ENCODE data around the gene FGD3. TPM values are rescaled to one million over a fixed set of nuclear protein-coding genes. Genes with fewer than 3 reads are reported as not detected.

FGD3 gene
- total RNA-seq, 6 donors from 2014 or later, result 14.0 to 45.1 (median 22.3) TPM

DNA sequence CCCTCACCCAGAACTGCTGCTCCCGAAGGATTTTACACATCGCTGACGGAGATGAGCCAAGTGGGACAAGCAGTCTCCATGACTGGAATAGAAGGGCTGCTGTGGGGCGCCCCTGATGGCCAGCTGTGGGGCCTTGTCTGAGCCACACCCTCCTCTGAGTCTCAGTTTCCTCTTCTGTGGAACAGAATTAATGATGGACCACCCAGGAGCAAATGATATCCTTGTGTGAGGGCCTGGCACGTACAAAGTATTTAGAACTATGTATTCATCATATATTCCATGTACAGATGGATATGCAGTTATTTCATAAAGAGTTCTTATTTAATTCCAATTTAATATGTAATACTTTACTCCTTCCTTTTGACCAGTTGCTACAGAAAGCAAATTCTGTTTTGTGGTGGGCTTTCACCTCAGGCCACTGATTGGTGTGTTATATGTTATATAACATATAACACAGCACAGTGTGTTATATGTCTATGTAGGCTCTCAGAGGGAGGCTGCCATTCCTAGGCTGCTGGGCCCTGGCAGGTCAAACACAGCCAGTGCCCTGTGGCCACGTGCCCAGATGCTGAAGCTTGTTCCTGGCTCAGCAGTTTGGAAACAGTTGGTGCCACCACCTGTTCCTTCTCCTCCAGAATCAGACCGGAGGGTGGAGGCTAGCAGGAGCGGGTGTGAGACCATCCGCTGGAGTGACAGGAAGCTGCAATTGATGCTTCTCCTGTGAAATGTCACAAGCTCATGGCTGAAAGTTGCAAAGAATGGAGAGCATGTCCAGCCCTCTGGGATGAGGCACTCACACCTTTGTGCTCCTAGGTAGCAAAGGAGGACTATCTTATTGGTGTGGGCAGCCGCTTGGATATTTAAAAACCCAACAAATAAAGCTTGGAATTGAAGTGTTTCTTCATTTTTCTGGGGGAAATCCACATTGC, 4.4 kb upstream of the FGD3 start:
- Histone ChIP-seq H3K4me3 (no peak overlapping the region), H3K9me3 (no peaks in the 10 kb centered on the region), H3K27me3 (peaks cover 0 to 2% (median 0%) of the 10 kb centered on the region in 4 donors), H3K36me3 (no peaks in the 10 kb centered on the region), H3K27ac (no peak overlapping the region), H3K4me1 (peaks cover 4 to 12% (median 9%) of the 10 kb centered on the region in 4 donors)
- TF ChIP-seq POLR2A (IDR thresholded peaks at IDR 0.05), result no peak
- no peak for TF ChIP-seq POLR2AphosphoS5 (IDR thresholded peaks at IDR 0.05)
- no peak for TF ChIP-seq EP300 (IDR thresholded peaks at IDR 0.05)
- TF ChIP-seq, protein P1, sequence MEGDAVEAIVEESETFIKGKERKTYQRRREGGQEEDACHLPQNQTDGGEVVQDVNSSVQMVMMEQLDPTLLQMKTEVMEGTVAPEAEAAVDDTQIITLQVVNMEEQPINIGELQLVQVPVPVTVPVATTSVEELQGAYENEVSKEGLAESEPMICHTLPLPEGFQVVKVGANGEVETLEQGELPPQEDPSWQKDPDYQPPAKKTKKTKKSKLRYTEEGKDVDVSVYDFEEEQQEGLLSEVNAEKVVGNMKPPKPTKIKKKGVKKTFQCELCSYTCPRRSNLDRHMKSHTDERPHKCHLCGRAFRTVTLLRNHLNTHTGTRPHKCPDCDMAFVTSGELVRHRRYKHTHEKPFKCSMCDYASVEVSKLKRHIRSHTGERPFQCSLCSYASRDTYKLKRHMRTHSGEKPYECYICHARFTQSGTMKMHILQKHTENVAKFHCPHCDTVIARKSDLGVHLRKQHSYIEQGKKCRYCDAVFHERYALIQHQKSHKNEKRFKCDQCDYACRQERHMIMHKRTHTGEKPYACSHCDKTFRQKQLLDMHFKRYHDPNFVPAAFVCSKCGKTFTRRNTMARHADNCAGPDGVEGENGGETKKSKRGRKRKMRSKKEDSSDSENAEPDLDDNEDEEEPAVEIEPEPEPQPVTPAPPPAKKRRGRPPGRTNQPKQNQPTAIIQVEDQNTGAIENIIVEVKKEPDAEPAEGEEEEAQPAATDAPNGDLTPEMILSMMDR (IDR thresholded peaks at IDR 0.05), result no peak
- WGBS, 2 donors, result 72 to 78% methylated on average over 10 of the region's 10 CpGs
- DNase-seq (no peak), ATAC-seq (ENCODE audit: low FRiP score in 2 of 2) (no peak)

DNA sequence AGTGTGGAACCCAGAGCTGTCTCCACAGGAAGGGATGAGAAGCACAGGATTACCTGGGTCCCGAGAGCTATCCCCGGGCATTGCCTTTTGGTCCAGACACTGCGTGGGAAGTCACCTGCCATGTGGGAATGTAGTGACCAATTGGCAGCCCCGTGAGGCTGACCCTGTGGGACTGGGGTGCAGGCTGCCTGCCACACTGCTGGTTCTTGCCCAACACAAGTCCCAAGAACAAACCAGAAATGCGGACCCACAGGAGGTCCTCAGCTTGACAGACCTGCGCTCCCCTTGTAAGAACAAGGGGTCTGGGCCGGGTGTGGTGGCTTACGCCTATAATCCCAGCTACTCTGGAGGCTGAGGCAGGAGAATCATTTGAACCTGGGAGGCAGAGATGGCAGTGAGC, 2.4 kb upstream of the FGD3 start:
- Histone ChIP-seq H3K9me3 (no peaks in the 10 kb centered on the region), H3K27ac (no peak overlapping the region), H3K4me3 (no peak overlapping the region), H3K4me1 (peaks cover 4 to 14% (median 9%) of the 10 kb centered on the region in 4 donors), H3K36me3 (no peaks in the 10 kb centered on the region), H3K27me3 (peaks cover 0 to 3% (median 0%) of the 10 kb centered on the region in 4 donors)
- no peak for ATAC-seq (ENCODE audit: low FRiP score in 2 of 2)
- TF ChIP-seq, protein P1 (IDR thresholded peaks at IDR 0.05), result no peak
- no peak for TF ChIP-seq POLR2A (IDR thresholded peaks at IDR 0.05)
- TF ChIP-seq POLR2AphosphoS5 (IDR thresholded peaks at IDR 0.05), result no peak
- no peak for TF ChIP-seq EP300 (IDR thresholded peaks at IDR 0.05)
- DNase-seq, result no peak
- 94 to 98% methylated on average over 7 to 8 of the region's 8 CpGs for WGBS, 2 donors

DNA sequence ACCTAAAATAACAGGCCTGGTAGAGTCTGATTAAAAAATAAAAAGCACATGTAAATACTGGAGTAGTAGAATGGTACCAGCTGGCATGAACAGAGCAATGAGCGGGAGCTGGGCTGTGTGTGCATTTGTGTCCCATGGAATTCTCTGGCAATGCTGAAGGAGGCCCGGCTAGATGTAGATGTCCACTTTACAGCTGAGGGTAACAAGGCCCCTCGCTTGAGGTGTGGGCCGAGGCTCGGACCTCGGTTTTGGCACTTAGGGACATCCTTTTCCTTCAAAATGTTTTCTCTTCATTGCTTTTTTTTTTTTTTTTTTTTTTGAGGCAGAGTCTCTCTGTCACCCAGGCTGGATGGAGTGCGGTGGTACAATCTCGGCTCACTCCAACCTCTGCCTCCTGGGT, 1.5 kb upstream of the FGD3 start:
- Histone ChIP-seq H3K4me1 (peaks cover 4 to 14% (median 9%) of the 10 kb centered on the region in 4 donors), H3K9me3 (no peaks in the 10 kb centered on the region), H3K4me3 (no peak overlapping the region), H3K27ac (no peak overlapping the region), H3K36me3 (no peaks in the 10 kb centered on the region), H3K27me3 (peaks cover 0 to 3% (median 0%) of the 10 kb centered on the region in 4 donors)
- no peak for DNase-seq
- 96 to 97% methylated on average over 8 of the region's 8 CpGs for WGBS, 2 donors
- TF ChIP-seq EP300 (IDR thresholded peaks at IDR 0.05), result no peak
- no peak for TF ChIP-seq POLR2AphosphoS5 (IDR thresholded peaks at IDR 0.05)
- TF ChIP-seq, protein P1 (IDR thresholded peaks at IDR 0.05), result no peak
- no peak for TF ChIP-seq POLR2A (IDR thresholded peaks at IDR 0.05)
- ATAC-seq (ENCODE audit: low FRiP score in 2 of 2), result no peak

DNA sequence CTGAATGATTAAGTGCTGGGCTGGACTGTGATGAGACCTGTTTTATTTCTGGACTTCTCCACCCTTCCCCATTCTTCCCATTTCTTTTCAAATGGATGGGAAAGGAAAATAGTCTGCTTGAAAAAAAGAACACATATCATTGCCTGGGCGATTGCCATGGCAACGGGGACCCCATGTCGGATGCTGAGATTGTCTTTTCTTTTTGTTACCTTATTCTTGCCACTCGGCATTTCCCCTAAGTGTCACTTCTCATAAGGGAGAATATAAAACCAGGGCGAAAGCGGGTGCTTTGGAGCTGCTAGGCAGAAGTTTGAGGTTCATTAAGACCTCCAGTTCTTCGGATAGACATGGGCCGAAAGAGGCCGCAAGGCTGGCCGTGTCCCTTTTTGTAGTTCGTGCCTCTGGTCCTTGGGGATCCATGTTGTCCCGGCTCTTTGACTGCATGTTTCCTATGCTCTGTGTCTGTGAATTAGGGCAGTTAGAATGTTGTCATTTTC, 763 bp downstream of the FGD3 start:
- Histone ChIP-seq H3K27ac (peak overlapping the region in 3 of 4 donors; percentile 46 to 64 (median 48)), H3K4me1 (peaks cover 10 to 20% (median 16%) of the 10 kb centered on the region in 4 donors), H3K4me3 (peak overlapping the region in 3 of 4 donors; percentile 39 to 62 (median 57)), H3K36me3 (no peaks in the 10 kb centered on the region), H3K9me3 (no peaks in the 10 kb centered on the region), H3K27me3 (peaks cover 0 to 3% (median 0%) of the 10 kb centered on the region in 4 donors)
- no peak for DNase-seq
- TF ChIP-seq EP300 (IDR thresholded peaks at IDR 0.05) (no peak), POLR2AphosphoS5 (IDR thresholded peaks at IDR 0.05) (no peak), POLR2A (IDR thresholded peaks at IDR 0.05) (no peak)
- TF ChIP-seq, protein P1 (IDR thresholded peaks at IDR 0.05), result no peak
- WGBS, 2 donors, result 65 to 69% methylated on average over 12 of the region's 12 CpGs
- ATAC-seq (ENCODE audit: low FRiP score in 2 of 2), result no peak

Data from upper lobe of left lung (tissue), 6 donors.